WI38 (cell line): ENCODE results near the gene H2BK1.

Source experiments
- H3K4me3 ChIP-seq: 2 replicates; pipeline ENCODE4 v1.5.1; 2011; ENCODE audit warnings: low read depth, mild to moderate bottlenecking, control low read depth, low read length
- TF ChIP-seq, protein P1 (sequence below): IDR thresholded peaks from 2 replicates; pipeline ENCODE4 v1.5.1; 2012; ENCODE audit warnings: low read depth, mild to moderate bottlenecking, control low read depth, low read length

H2BK1 gene

DNA sequence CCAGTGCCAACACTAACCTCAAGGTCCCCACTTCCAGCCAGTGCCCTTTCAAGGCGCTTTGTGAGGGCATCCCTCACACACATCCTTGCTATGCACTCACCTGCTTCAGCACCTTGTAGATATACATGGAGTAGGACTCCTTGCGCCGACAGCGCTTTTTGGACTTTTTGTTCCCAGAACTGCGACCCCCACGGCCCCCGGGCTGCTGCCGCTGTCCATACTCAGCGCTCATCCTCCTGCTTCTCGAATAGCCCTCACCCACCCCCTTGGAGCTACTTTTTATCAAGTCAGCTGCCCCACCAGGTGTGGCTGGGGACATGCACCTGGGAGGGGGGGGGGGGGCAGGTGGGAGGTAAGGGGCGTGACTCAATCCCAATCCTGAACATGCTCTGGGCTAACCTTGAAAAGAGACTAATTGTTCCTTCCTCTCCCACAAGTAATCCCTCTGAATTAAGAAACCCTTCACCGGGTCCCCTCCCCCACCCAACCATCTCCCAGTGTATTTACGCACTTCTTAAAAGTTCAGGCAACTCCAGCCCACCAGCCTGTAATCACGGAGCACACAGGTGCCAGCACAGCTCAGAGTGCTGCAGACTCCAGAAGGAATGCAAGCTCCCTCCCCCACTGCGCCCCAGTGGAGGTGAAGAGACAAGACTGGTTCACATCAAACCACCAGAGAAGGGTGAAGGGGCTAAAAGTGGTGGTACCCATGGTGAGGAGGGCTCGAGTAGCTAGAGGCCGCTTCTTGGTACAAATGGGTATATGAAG, at the start of gene H2BK1:
Gene H2BK1 (minus strand): TSS at position 402 of the 768 bp plus-strand sequence. CDS start 170 bp downstream, at position 232.
- TF ChIP-seq, protein P1, sequence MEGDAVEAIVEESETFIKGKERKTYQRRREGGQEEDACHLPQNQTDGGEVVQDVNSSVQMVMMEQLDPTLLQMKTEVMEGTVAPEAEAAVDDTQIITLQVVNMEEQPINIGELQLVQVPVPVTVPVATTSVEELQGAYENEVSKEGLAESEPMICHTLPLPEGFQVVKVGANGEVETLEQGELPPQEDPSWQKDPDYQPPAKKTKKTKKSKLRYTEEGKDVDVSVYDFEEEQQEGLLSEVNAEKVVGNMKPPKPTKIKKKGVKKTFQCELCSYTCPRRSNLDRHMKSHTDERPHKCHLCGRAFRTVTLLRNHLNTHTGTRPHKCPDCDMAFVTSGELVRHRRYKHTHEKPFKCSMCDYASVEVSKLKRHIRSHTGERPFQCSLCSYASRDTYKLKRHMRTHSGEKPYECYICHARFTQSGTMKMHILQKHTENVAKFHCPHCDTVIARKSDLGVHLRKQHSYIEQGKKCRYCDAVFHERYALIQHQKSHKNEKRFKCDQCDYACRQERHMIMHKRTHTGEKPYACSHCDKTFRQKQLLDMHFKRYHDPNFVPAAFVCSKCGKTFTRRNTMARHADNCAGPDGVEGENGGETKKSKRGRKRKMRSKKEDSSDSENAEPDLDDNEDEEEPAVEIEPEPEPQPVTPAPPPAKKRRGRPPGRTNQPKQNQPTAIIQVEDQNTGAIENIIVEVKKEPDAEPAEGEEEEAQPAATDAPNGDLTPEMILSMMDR, result no peak
- no peak within 1 kb of the TSS for H3K4me3 ChIP-seq

DNA sequence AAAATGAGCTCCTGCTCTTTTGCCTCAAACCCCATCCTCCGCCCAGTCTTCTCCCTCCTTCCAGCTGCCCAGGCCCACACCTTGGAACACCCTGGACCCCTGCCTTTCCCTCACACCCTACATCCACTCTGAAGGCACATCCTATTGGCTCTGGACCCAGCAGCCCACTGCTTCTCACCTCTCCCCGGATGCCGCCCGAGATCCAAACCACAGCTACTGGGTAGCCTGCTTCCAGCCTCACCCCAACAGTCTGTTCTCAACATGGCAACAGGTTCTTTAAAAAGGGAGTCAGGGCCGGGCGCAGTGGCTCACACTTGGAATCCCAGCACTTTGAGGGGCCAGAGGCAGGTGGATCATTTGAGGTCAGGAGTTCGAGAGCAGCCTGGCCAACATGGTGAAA, 47.7 kb upstream of the H2BK1 start:
- TF ChIP-seq, protein P1, result no peak
- H3K4me3 ChIP-seq, result no peak overlapping the region

DNA sequence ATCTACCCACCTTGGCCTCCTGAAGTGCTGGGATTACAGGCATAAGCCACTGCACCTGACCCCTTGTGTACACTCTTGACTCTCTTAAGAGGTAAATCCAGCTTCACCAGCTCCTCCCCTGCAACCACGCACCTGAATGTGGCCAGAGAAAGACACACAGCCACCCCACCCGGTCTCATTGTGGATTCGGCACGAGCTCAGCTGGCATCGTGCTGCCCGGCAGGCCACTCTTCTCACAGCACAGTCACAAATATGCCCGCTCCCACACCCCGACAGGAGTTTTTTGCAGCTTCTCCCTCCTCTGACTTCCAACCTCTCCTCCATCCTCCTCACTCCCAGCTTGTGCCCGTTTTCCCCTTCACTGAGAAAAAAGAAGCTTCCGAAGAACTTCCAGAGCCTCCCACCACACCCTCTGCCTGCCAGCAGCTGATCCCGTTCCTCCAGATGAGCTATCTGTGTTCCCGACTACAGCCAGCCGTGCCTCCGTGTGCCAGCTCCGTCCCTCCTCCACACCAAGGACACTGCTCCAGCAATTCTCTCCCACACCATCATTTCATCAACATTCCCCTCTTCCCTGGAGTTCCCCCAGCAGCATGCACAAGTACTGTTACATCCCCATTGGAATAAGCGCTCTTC, 46.2 kb upstream of the H2BK1 start:
- no peak overlapping the region for H3K4me3 ChIP-seq
- TF ChIP-seq, protein P1, result no peak

DNA sequence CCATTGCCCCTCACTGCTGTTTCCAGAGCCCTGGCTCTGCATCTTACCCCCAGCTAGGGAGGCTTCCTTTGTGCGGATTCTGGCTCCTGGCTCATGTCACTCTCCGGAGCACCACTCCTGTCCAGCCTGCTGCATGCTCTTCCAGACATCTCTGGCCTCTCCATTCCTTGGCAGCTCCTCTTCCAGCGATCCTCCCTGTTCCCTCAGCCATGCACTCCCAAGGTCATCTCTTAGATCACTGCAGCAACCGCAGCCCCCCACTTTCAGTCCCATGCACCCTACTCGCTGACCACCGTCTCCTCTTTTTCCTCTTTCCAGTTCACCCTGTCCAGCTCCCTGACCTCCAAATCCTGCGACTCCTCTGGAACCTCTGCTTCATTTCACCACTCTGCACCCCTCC, 45.1 kb upstream of the H2BK1 start:
- TF ChIP-seq, protein P1, result no peak
- no peak overlapping the region for H3K4me3 ChIP-seq

DNA sequence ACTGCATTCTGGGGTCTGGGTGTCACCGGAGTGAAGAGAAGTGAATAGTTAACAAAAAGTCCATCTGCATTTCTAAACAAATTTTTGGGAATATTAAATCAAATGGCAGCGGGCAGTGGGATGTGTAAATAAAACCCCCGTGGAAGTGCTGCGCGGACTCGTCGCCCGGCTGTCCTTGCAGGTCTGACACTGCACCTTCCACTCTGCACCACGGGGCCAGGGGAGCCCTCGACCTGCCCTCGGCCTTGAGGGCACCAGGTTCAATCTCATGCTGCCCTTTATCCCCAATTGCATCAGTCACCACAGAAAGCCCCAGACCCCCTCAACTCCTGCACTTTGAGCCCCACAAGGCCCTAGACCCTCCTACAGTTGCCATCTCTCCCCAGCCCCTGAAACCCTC, 44.6 kb upstream of the H2BK1 start:
- H3K4me3 ChIP-seq, result no peak overlapping the region
- TF ChIP-seq, protein P1, result no peak

DNA sequence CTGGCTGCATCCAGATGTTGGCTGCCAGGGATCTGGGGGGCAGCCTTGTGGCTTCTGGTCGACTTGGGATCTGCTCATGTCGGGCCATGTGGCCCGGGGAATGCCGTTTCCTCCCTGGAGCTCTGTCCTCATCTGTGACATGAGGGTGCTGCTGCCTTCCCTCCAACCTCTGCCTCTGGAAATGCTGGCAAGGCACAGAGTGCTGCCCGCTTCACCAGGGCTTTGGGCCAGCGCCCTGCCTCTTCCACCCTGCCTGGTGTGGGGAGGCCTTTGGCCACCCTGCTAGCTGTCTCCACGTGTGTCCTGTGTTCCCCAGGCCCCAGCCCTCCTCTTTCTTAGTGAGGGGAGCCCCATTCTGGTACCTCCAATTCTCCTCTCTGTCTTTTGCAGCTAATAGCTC, 44.0 kb upstream of the H2BK1 start:
- TF ChIP-seq, protein P1, result no peak
- H3K4me3 ChIP-seq, result no peak overlapping the region
